Measurements from ENCODE around the gene ERCC1. TPM values are rescaled to one million over a fixed set of nuclear protein-coding genes. Genes with fewer than 3 reads are reported as not detected.

ERCC1 gene
- polyA plus RNA-seq, 2 of the 4 experiments (the other 2 are of a cell fraction), result 81.7 to 93.0 TPM

DNA sequence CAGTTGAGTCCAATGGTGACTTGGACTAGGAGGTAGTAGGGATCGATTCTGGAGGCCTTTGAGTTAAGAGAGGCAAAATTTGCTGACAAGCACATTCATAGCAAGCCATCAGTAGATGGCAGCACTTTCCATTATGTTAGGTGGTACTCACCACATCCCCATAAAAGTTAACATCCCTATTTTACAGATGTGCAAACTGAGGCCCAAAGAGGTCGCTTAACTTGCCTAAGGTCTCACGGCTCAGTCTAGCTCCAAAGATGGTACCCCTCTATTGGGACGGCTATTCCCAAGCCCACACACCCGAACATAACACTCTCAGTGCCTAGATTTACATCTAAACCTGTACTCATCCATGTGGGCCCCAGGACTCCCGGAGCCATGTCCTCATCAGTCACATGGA, 22.6 kb upstream of the ERCC1 start:
- H3K4me2 ChIP-seq, result no peak overlapping the region
- DNase-seq (ENCODE audit: low read depth in 1 of 2, low spot score in 1 of 2) (peak in 1 of 2 experiments; percentile 83), FAIRE-seq (no peak), ATAC-seq (no peak)
- peaks cover 40% of the 10 kb centered on the region for H3K4me1 ChIP-seq
- no peak overlapping the region for H3K27ac ChIP-seq
- H3K9me3 ChIP-seq, result no peaks in the 10 kb centered on the region
- TF ChIP-seq HOXA7 (CRISPR knock-in tag; IDR thresholded peaks at IDR 0.05) (peak; percentile 52; the same call in 1 of the 2 replicates), RCOR1 (IDR thresholded peaks at IDR 0.05; ENCODE audit: low read depth, low read length) (peak; percentile 78; the same call in 1 of the 2 replicates), MAZ (IDR thresholded peaks at IDR 0.05; ENCODE audit: borderline replicate concordance, low read depth, low read length) (0 out of 2 replicates have a peak, but pooled peaks have one; percentile 31), MAFK (IDR thresholded peaks at IDR 0.05; ENCODE audit: partially characterized antibody) (peak; percentile 100), FOSB (CRISPR knock-in tag; IDR thresholded peaks at IDR 0.05) (peak; percentile 43; the same call in 1 of the 2 replicates), SMC3 (IDR thresholded peaks at IDR 0.05) (peak; percentile 61), RARB (CRISPR knock-in tag; IDR thresholded peaks at IDR 0.05) (no peak), POLR2AphosphoS2 (conservative IDR thresholded peaks at IDR 0.05; ENCODE audit: low read length) (0 out of 2 replicates have a peak, but pooled peaks have one; percentile 78), KDM1A (IDR thresholded peaks at IDR 0.05; ENCODE audit: low read depth) (peak; percentile 93), ESRRA (IDR thresholded peaks at IDR 0.05; ENCODE audit: borderline replicate concordance, low read length) (0 out of 2 replicates have a peak, but pooled peaks have one; percentile 29), TFCP2L1 (CRISPR knock-in tag; IDR thresholded peaks at IDR 0.05) (no peak), NFE2L2 (conservative IDR thresholded peaks at IDR 0.05; ENCODE audit: low read length) (0 out of 2 replicates have a peak, but pooled peaks have one; percentile 25), FOSL2 (IDR thresholded peaks at IDR 0.05) (no peak), FOSL2 (CRISPR knock-in tag; IDR thresholded peaks at IDR 0.05) (0 out of 2 replicates have a peak, but pooled peaks have one; percentile 14), ZC3H11A (IDR thresholded peaks at IDR 0.05) (no peak), HOXB13 (CRISPR knock-in tag; IDR thresholded peaks at IDR 0.05; ENCODE audit: low read depth) (0 out of 2 replicates have a peak, but pooled peaks have one; percentile 23), FOXS1 (CRISPR knock-in tag; IDR thresholded peaks at IDR 0.05) (peak; percentile 28; the same call in 1 of the 2 replicates), HMGXB4 (CRISPR knock-in tag; IDR thresholded peaks at IDR 0.05; ENCODE audit: borderline replicate concordance) (no peak), RAD21 (conservative IDR thresholded peaks at IDR 0.05 in 1 of 2, IDR thresholded peaks at IDR 0.05 in 1 of 2) (peak; percentile 63), CTCF (IDR thresholded peaks at IDR 0.05) (peak; percentile 79), TP53 (CRISPR knock-in tag; IDR thresholded peaks at IDR 0.05) (peak; percentile 56; the same call in 1 of the 2 replicates), PHF8 (IDR thresholded peaks at IDR 0.05; ENCODE audit: borderline replicate concordance, low read depth) (no peak), HDAC2 (IDR thresholded peaks at IDR 0.05) (peak; percentile 81)
- H3K4me3 ChIP-seq, result no peak overlapping the region
- ChIA-PET POLR2A (interaction anchor here (1.8 kb wide), 1 partner anchor 22 kb away, joined by 7 read pairs; the partner anchor contains the start of gene FOSB), CTCF (interaction anchor here (0.5 to 27.6 kb wide), 9 partner anchors 9 to 196 kb away, joined by 4 to 1883 read pairs (median 5); partner anchors contain the start of gene FOSB)
- WGBS (ENCODE audit: missing lambda C conversion rate), result 64% methylated on average over 6 of the region's 6 CpGs

- no peak for ATAC-seq
- WGBS (ENCODE audit: missing lambda C conversion rate), result 91% methylated on average over 4 of the region's 4 CpGs
- H3K4me2 ChIP-seq, result peak overlapping the region; percentile 99; the same call in 2 of the 3 replicates
- POLR2A ChIA-PET, result interaction anchor here (1.8 kb wide), 1 partner anchor 24 kb away, joined by 7 read pairs; the partner anchor contains the start of gene FOSB
- H3K27ac ChIP-seq, result peak overlapping the region in 1 of 2 experiments; percentile 86; a peak in 2 of 6 replicates
- H3K4me1 ChIP-seq, result peaks cover 48% of the 10 kb centered on the region
- no peak overlapping the region for H3K4me3 ChIP-seq
- H3K9me3 ChIP-seq, result no peaks in the 10 kb centered on the region
- no peak for TF ChIP-seq KDM5A (IDR thresholded peaks at IDR 0.05)
- TF ChIP-seq EHMT2 (IDR thresholded peaks at IDR 0.05; ENCODE audit: low read depth), result no peak
- no peak for FAIRE-seq
- CTCF ChIA-PET, result interaction anchor here (0.7 to 27.6 kb wide), 8 partner anchors 8 to 237 kb away, joined by 3 to 1883 read pairs (median 6); partner anchors contain the start of gene FOSB
- no peak for DNase-seq (ENCODE audit: low read depth in 1 of 2, low spot score in 1 of 2)
These were observed 21.4 kb upstream of the ERCC1 start for GRCh38 chr19:45445139-45445538.

Measured in A549 (cell line).